SK-N-SH (cell line): ENCODE measurements around the gene AGK. TPM values are rescaled to one million over a fixed set of nuclear protein-coding genes. Genes with fewer than 3 reads are reported as not detected.

ENCODE experiments used
- CTCF ChIA-PET: fragments of 300-600, 350-600 bp; formaldehyde crosslinking; extraction: SDS; loops from one replicate; lab custom pipeline; 2021; lab: Yijun Ruan, JAX
- POLR2A ChIA-PET: fragments of 350-600 bp; sonication (Branson Sonifier 250); formaldehyde crosslinking; extraction: SDS; loops from one replicate; lab custom pipeline; 2020; ENCODE audit warnings: antibody characterized with exemption, inconsistent platforms; lab: Yijun Ruan, JAX
- DNase-seq: peaks from one replicate; pipeline ENCODE4 v3.0.0; 2012
- H2AFZ ChIP-seq: fragments of 200-600 bp; sonication (generic); 2 replicates; pipeline ENCODE4 v1.8.1; 2016; ENCODE audit warnings: antibody characterized with exemption, mild to moderate bottlenecking, low read depth
- H3F3A ChIP-seq: fragments of 200-600 bp; sonication (generic); replicated peaks from 2 replicates; pipeline ENCODE3; 2016; ENCODE audit warnings: antibody characterized with exemption, mild to moderate bottlenecking; ENCODE audit not compliant: insufficient read depth
- H3K27ac ChIP-seq, 2 experiments: fragments of 200-500 bp in 1 of 2; fragments of 200-600 bp in 1 of 2; sonication (Bioruptor generic) in 1 of 2; sonication (generic), shearing (Covaris generic) in 1 of 2; 2 replicates each; pipeline versions ENCODE4 v1.5.1 to v1.6.1; 2014 to 2016; ENCODE audit warnings: low read depth in 2 of 2, inconsistent platforms in 1 of 2, low read length in 1 of 2, mild to moderate bottlenecking in 1 of 2, mixed read lengths in 1 of 2
- H3K27me3 ChIP-seq: fragments of 200-600 bp; sonication (generic), shearing (Covaris generic); 2 replicates; pipeline ENCODE4 v1.6.1; 2016; ENCODE audit warnings: mixed run types; ENCODE audit not compliant: insufficient read depth
- H3K36me3 ChIP-seq, 2 experiments: fragments of 200-500 bp in 1 of 2; fragments of 200-600 bp in 1 of 2; sonication (Bioruptor generic) in 1 of 2; sonication (generic) in 1 of 2; replicated peaks in 1 of 2; 2 replicates each; pipeline versions ENCODE3 to v1.5.1; 2014 to 2016; ENCODE audit warnings: low read length in 1 of 2, mild to moderate bottlenecking in 1 of 2; ENCODE audit not compliant: insufficient read depth in 2 of 2, control insufficient read depth in 1 of 2
- H3K4me1 ChIP-seq, 2 experiments: fragments of 200-500 bp in 1 of 2; fragments of 200-600 bp in 1 of 2; sonication (Bioruptor generic) in 1 of 2; sonication (generic), shearing (Covaris generic) in 1 of 2; 2 replicates each; pipeline versions ENCODE4 v1.5.1 to v1.6.1; 2014 to 2016; ENCODE audit warnings: low read depth in 1 of 2, low read length in 1 of 2, mixed run types in 1 of 2; ENCODE audit not compliant: insufficient read depth in 2 of 2, control insufficient read depth in 1 of 2
- H3K4me2 ChIP-seq: fragments of 200-600 bp; sonication (generic), shearing (Covaris generic); 2 replicates; pipeline ENCODE4 v1.6.1; 2017; ENCODE audit warnings: mixed run types
- H3K4me3 ChIP-seq, 2 experiments: fragments of 200-500 bp in 1 of 2; fragments of 200-600 bp in 1 of 2; sonication (Bioruptor generic) in 1 of 2; sonication (generic), shearing (Covaris generic) in 1 of 2; 2 replicates each; pipeline versions ENCODE4 v1.5.1 to v1.8.1; 2014 to 2016; ENCODE audit warnings: low read depth in 2 of 2, inconsistent platforms in 1 of 2, low read length in 1 of 2, mild to moderate bottlenecking in 1 of 2, mixed read lengths in 1 of 2, moderate library complexity in 1 of 2
- H3K79me2 ChIP-seq: fragments of 200-600 bp; sonication (generic); 2 replicates; pipeline ENCODE4 v1.8.1; 2017; ENCODE audit warnings: mild to moderate bottlenecking; ENCODE audit not compliant: insufficient read depth
- H3K9ac ChIP-seq: fragments of 200-600 bp; sonication (generic); 2 replicates; pipeline ENCODE4 v1.6.1; 2017; ENCODE audit warnings: mixed run types
- H3K9me2 ChIP-seq: fragments of 200-600 bp; sonication (generic); 2 replicates; pipeline ENCODE4 v1.6.1; 2017; ENCODE audit warnings: mixed run types
- H3K9me3 ChIP-seq: fragments of 200-600 bp; sonication (generic); 2 replicates; pipeline ENCODE4 v1.6.1; 2017; ENCODE audit warnings: mixed run types, mild to moderate bottlenecking, moderate library complexity
- H4K20me1 ChIP-seq: fragments of 200-600 bp; sonication (generic); 2 replicates; pipeline ENCODE4 v1.6.1; 2017; ENCODE audit warnings: mild to moderate bottlenecking, mixed run types; ENCODE audit not compliant: insufficient read depth
- CHD2 ChIP-seq: fragments of 150-350 bp; IDR thresholded peaks from 2 replicates; pipeline ENCODE4 v1.6.1; 2018; ENCODE audit warnings: low read length; ENCODE audit not compliant: partially characterized antibody
- EZH2phosphoT487 ChIP-seq: fragments of 200-600 bp; sonication (generic); IDR thresholded peaks from 2 replicates; pipeline ENCODE4 v1.6.1; 2017; ENCODE audit warnings: low read depth, mixed run types, mild to moderate bottlenecking, antibody characterized with exemption, moderate library complexity, borderline replicate concordance
- FOSL2 ChIP-seq: IDR thresholded peaks from 2 replicates; pipeline ENCODE4 v1.4.0; 2012; ENCODE audit warnings: low read depth, mild to moderate bottlenecking, moderate library complexity, borderline replicate concordance
- FOXM1 ChIP-seq: IDR thresholded peaks from 2 replicates; pipeline ENCODE4 v1.4.0; 2012; ENCODE audit warnings: low read depth, mild to moderate bottlenecking
- GATA2 ChIP-seq: sonication (generic); formaldehyde crosslinking; IDR thresholded peaks from 2 replicates; pipeline ENCODE4 v1.5.0; 2020; ENCODE audit warnings: mild to moderate bottlenecking, missing genetic modification reagents
- JUND ChIP-seq: IDR thresholded peaks from 2 replicates; pipeline ENCODE4 v1.4.0; 2012
- MEF2A ChIP-seq: IDR thresholded peaks from 2 replicates; pipeline ENCODE4 v1.4.0; 2012; ENCODE audit warnings: low read depth, borderline replicate concordance
- POLR2AphosphoS5 ChIP-seq: IDR thresholded peaks from 2 replicates; pipeline ENCODE4 v1.6.1; 2012; ENCODE audit warnings: low read depth, low read length
- RFX5 ChIP-seq: IDR thresholded peaks from 2 replicates; pipeline ENCODE4 v1.6.1; 2012; ENCODE audit warnings: mild to moderate bottlenecking, improper control_type of control experiment, low read length
- RXRA ChIP-seq: IDR thresholded peaks from 2 replicates; pipeline ENCODE4 v1.4.0; 2012; ENCODE audit warnings: low read depth, mild to moderate bottlenecking, borderline replicate concordance
- SMC3 ChIP-seq: IDR thresholded peaks from 2 replicates; pipeline ENCODE4 v1.6.1; 2012; ENCODE audit warnings: low read depth, low read length, improper control_type of control experiment
- YY1 ChIP-seq: IDR thresholded peaks from 2 replicates; pipeline ENCODE4 v1.4.0; 2012; ENCODE audit warnings: low read depth, mild to moderate bottlenecking
- WGBS: methylation state at CpG from one replicate; pipeline ENCODE4 v1.1.6; 2017; ENCODE audit warnings: low lambda C conversion rate; 5-methylcytosine and 5-hydroxymethylcytosine counted together
- polyA plus RNA-seq, 3 experiments: library from polyadenylated mRNA; depleted of rRNA; stranded (reverse); fragments of >200 nt; gene quantifications; 2 replicates each; pipeline ENCODE4 v1.2.3, GENCODE V29; 2012
- TF ChIP-seq, protein P1 (sequence below): fragments of 150-350 bp; IDR thresholded peaks from 2 replicates; pipeline ENCODE4 v1.6.1; 2017; ENCODE audit warnings: antibody characterized with exemption, low read length, low read depth, borderline replicate concordance

AGK gene
- polyA plus RNA-seq, 1 of the 3 experiments (the other 2 are of a cell fraction): 45.7 TPM

DNA sequence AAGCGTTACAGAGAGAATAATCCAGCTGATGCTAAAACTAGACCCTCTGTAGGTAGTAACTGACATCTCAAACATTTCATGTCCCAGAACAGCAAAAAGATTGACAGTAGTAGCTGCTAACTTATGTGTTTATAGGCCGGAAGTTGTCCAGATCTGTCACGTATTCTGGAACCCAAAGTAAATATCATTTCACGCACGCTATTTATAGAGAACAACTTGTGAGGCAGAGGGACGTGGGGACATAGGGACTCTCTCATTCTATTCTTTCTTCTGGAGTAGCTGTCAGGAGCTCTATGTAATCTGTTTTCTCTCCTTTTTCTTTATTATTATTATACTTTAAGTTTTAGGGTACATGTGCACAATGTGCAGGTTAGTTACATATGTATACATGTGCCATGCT lies 22.3 kb downstream of the AGK start:
- CTCF ChIA-PET: no interaction called here
- POLR2A ChIA-PET: no interaction called here
- no peak overlapping the region for H3K27ac ChIP-seq
- H3K9me2 ChIP-seq: no peaks in the 10 kb centered on the region
- peaks cover 8% of the 10 kb centered on the region; the same call in 1 of the 2 replicates for H3K9me3 ChIP-seq
- 95% methylated on average over 6 of the region's 6 CpGs for WGBS
- TF ChIP-seq GATA2 (CRISPR knock-in tag): no peak
- TF ChIP-seq CHD2: no peak
- TF ChIP-seq, protein P1, sequence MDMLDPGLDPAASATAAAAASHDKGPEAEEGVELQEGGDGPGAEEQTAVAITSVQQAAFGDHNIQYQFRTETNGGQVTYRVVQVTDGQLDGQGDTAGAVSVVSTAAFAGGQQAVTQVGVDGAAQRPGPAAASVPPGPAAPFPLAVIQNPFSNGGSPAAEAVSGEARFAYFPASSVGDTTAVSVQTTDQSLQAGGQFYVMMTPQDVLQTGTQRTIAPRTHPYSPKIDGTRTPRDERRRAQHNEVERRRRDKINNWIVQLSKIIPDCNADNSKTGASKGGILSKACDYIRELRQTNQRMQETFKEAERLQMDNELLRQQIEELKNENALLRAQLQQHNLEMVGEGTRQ: no peak
- no peak for TF ChIP-seq JUND
- no peak for TF ChIP-seq POLR2AphosphoS5
- TF ChIP-seq SMC3: no peak
- no peak for TF ChIP-seq YY1
- TF ChIP-seq, all 33 proteins: peak for 0
- no peak overlapping the region for H3K4me3 ChIP-seq
- H3K9ac ChIP-seq: no peak overlapping the region
- no peaks in the 10 kb centered on the region for H3F3A ChIP-seq
- H4K20me1 ChIP-seq: no peaks in the 10 kb centered on the region
- H2AFZ ChIP-seq: no peak overlapping the region
- H3K79me2 ChIP-seq: peaks cover 5% of the 10 kb centered on the region; the same call in 1 of the 2 replicates
- H3K4me2 ChIP-seq: no peak overlapping the region
- DNase-seq: no peak
- H3K4me1 ChIP-seq: no peaks in the 10 kb centered on the region
- H3K27me3 ChIP-seq: no peaks in the 10 kb centered on the region
- peaks cover 42 to 52% of the 10 kb centered on the region in 2 experiments for H3K36me3 ChIP-seq

GRCh38 chr7:141575164-141575563 lies 24.0 kb downstream of the AGK start:
- DNase-seq: no peak

More at GRCh38 chr7:141575164-141575563, 24.0 kb downstream of the AGK start:
- Histone ChIP-seq H3K79me2 (peaks cover 5% of the 10 kb centered on the region; the same call in 1 of the 2 replicates), H3K4me2 (no peak overlapping the region), H3K4me1 (no peaks in the 10 kb centered on the region), H3F3A (no peaks in the 10 kb centered on the region), H3K4me3 (no peak overlapping the region; a peak in 1 of 4 replicates), H3K9me2 (no peaks in the 10 kb centered on the region), H3K9me3 (peaks cover 8% of the 10 kb centered on the region; the same call in 1 of the 2 replicates), H3K27ac (no peak overlapping the region), H3K9ac (no peak overlapping the region), H4K20me1 (no peaks in the 10 kb centered on the region), H2AFZ (no peak overlapping the region), H3K27me3 (no peaks in the 10 kb centered on the region), H3K36me3 (peaks cover 32 to 45% of the 10 kb centered on the region in 2 experiments)
- ChIA-PET CTCF (interaction anchor here (1.1 to 1.6 kb wide), 2 partner anchors 12 to 75 kb away, joined by 3 to 4 read pairs; no protein-coding TSS in a partner anchor), POLR2A (no interaction called here)
- TF ChIP-seq JUND: no peak
- TF ChIP-seq, protein P1: no peak
- TF ChIP-seq FOXM1: no peak
- no peak for TF ChIP-seq YY1
- TF ChIP-seq MEF2A: no peak
- TF ChIP-seq RFX5: no peak
- TF ChIP-seq FOSL2: no peak
- no peak for TF ChIP-seq RXRA
- no peak for TF ChIP-seq EZH2phosphoT487
- WGBS: 95% methylated on average over 1 of the region's 1 CpG
